Stimulated activated CD8-positive, alpha-beta memory T cell treated with anti-CD3 and anti-CD28 coated beads, Interleukin-15, amount 100 ng/mL, for 1 hour (primary cell): ENCODE data around the gene HLA-DOB.

Experiments used
- DNase-seq: peaks from one replicate; pipeline ENCODE4 v3.0.0-alpha.2; 2020; ENCODE audit warnings: low read depth

Gene HLA-DOB

DNA sequence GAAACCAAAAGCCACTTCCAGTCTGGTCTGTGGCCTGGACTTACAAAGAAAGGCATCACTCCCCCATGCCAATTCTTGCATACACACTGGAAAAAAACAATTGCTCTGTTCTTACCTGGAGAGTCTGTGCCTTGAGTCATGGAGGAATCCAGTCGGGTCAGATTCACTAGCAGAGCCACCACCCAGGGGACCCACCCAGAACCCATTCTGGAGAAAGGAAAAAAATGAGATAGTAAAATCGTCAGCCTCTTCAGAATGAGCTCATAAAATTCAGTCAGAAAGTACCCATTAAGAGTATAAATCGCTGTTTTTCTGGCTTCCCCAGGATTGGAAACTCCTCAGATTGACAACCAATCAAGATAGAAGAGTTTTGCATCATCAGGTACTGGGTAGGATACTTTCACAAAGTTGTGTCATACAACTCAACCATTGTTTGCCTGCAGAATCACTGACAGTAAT, at the start of gene HLA-DOB:
HLA-DOB (minus strand) TSS at position 257 of the 459 bp plus-strand sequence; CDS start at position 206, 51 bp downstream.
- DNase-seq: no peak

DNA sequence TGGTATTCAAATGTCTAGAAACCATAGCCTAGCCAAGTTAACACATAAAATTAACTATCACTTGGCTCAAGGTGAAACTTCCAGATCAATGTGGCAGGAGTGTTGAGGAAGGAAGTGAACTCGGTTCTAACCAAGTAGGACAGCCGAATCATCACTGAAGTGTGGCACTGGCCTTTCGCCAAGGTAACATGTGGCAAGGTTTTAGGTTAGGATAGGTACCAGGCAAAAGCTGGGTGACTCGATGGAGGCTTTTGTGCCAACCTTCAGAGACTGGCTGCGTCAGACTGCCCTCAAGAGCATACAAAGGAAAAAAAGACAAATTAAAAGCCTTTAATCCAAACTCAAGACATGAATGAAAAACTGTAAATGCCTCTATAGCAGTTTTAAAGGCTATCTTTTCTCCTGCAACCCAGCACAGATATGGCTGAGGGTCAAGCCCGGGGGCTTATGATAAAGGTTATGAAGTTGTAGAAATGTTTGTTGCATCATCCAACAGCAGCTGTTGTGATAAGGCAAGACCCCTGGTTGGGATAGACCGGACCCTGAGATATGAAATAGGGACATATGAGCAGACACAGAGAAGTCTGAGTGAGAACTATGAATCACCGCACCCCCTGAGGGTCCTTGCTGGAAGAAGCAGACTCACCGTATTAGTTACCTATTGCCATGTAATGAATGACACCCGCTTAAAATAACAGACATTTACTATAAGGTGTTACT, 49.1 kb upstream of the HLA-DOB start:
- DNase-seq: no peak

DNA sequence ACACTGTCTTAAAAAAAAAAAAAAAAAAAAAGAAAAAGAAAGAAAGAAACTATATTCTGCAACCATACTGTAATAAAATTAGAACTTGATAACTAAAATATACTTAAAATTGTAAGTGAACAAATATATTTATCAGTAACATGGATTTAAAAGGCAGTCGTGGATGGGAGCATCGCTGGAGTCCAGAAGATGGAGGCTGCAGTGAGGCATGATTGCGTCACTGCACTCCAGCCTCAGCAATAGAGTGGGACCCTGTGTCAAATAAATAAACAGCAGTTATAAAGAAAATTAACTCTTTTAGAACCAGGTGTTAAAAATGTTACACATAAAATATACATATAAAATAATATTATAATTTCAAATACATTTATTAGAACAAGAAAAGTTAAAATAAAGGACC, 45.9 kb upstream of the HLA-DOB start:
- no peak for DNase-seq

DNA sequence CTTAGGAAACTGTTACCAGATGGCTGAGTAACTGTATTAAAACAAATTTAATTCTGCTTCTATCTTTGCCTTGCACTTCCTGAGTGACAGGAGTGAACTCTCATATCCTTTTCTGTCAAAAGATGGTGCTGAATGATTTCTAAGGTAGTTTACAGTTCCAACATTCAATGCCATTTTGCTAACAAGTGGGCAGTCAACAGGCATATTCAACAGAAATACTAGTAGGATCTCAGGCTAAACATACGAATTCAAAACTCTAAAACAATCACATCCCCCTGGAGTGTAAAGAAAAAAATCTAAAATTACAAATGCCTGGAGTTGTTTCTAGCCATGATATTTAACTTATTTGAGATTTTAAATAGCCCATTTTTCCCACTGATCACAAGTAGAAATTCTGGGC, 43.9 kb upstream of the HLA-DOB start:
- no peak for DNase-seq

DNA sequence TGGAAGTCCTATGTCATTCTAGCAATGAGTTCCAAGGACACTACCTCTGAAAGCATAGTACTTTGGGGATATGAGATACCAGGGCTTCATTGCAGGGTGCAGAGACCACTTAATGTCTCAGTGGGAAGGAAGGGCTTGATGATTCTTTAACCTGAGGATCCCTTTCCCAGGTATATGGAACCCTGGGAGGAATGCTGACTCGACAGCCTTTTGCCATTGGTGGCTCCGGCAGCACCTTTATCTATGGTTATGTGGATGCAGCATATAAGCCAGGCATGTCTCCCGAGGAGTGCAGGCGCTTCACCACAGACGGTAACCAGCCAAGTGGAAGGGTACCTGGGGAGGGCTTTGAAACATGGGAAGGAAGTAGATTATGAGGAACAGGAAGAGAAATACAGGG, 41.4 kb upstream of the HLA-DOB start:
- DNase-seq: no peak

DNA sequence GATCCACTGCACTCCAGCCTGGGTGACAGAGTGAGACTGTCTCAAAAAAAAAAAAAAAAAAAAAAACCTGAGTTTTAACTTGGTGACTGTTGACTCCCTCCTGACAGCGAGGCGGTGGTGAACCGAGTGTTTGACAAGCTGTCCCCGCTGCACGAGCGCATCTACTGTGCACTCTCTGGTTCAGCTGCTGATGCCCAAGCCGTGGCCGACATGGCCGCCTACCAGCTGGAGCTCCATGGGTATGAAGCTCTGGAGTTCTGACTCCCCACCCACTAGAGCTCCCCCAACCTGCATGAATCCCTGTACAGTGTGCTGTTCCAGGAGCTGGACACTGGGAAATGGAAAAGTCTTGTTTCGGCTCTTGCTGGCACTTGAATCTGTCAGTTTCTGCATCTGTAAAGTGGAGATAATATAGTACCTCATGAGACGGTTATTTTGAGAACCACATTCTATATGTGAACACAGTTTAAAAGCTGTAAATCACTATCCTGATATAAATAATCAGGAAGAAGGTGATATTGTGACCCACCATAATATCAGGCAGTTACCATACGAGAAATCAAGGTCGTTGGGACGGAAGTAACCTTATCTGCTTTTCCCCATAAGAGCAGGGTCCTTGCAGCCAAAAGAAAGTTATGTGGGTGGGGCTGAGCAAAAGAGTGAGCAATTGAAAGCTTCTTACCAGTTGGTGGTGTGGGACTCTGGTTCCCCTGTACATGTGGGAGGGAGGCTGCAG, 40.5 kb upstream of the HLA-DOB start:
- DNase-seq: no peak

DNA sequence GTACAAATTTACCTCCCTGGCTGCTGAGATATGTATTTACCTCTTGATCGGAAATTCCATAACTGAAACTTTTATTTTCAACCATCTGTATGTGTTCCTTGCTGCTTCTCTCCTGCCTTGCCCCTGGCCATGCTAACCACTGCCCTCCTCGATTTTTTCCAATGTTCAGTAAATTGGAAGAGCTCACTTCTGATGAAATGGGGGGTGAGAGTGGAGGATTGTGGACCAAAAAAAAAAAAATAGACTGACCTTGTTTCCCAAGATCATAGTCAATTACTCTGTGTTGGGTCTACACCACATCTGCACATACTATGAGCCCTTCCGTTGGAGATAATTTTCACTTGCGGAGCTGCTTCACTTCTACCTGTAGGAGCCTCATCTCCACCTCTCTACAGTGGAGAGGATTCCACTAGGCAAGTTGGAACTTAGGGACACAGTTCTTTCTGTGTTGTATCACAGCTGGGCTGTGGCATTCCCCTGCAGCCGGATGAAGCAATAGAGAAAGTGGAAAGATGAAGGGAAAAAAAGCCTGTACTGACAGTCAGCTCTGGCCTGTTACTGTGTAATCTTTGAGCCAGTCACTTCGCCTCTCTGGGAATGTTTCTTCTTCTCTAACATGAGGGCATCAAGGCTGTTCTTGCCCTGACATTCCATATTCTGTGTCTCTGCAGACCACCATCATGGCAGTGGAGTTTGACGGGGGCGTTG, 38.8 kb upstream of the HLA-DOB start:
- DNase-seq: no peak

DNA sequence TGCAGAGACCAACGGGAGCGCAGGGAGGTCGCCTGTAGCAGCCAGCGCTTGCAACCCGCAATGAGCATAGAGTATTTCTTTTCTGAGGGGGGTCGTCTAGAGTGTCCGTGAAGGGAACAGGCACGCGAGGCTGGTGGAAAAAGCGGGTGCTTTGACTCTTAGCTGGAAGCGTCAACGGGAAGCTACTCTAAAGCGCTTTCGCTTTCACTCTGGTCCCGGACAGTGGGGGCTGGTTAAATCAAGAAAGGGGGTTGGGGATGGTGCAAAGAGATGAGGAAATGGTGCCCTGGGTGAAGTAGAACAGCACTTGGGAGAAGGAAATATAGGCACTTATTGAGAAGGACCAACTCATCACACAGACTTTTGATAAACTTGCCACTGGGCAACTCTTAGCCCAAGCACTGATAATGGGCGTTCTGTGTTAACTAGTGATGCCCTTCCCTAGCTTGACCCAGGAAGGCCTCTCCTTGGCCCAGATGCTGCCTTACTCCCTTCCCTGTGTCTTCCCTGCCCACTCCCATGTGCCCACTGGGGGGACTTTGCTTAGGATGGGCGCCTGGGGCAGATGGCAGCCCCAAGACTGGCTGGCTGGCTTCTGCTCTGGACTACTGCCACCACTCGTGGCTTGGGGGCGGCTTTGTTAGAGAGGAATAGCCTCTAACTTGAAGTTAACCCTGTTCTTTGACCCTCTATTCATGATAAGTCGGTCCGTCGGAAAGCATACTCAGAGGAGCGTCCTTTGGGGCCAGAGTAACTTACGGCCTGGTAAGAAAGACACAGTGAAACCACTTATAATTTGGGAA, 37.8 kb upstream of the HLA-DOB start:
- no peak for DNase-seq

DNA sequence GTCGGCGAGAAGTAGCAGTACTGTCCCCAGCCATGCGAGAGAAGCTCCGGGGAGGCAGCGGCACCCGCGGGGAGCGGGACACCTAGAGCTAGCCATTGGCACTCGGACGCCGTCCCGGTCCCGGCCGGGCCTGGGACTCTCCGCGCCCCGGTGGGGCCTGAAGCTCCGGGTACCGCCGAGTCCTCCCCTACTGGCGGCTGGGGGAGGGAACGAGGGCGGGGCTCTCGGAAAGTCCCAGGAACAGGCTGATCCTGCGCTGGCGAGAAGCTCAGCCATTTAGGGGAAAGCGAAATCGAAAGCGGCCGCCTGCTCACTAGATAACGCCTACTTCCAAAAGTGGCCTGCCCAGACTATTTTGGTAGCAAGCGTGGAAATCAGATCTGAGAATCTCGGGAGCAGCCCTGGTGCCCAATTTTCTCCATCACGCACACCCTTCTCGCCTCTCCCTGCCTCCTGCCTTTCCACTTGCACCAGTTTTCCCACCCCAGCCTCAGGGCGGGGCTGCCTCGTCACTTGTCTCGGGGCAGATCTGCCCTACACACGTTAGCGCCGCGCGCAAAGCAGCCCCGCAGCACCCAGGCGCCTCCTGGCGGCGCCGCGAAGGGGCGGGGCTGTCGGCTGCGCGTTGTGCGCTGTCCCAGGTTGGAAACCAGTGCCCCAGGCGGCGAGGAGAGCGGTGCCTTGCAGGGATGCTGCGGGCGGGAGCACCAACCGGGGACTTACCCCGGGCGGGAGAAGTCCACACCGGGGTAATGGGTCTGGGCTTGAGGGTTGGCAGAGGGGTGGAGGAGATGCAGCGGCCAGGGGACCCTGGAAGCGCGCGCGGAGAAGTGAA, 37.0 kb upstream of the HLA-DOB start, which contains the start of the genes PSMB9 and TAP1:
PSMB9 (plus strand) TSS at position 652 of the 835 bp plus-strand sequence; CDS start at position 690, 38 bp downstream.
TAP1 (minus strand) TSS at position 164 of the 835 bp plus-strand sequence; CDS start at position 96, 68 bp downstream.
- peak; percentile 90 for DNase-seq

DNA sequence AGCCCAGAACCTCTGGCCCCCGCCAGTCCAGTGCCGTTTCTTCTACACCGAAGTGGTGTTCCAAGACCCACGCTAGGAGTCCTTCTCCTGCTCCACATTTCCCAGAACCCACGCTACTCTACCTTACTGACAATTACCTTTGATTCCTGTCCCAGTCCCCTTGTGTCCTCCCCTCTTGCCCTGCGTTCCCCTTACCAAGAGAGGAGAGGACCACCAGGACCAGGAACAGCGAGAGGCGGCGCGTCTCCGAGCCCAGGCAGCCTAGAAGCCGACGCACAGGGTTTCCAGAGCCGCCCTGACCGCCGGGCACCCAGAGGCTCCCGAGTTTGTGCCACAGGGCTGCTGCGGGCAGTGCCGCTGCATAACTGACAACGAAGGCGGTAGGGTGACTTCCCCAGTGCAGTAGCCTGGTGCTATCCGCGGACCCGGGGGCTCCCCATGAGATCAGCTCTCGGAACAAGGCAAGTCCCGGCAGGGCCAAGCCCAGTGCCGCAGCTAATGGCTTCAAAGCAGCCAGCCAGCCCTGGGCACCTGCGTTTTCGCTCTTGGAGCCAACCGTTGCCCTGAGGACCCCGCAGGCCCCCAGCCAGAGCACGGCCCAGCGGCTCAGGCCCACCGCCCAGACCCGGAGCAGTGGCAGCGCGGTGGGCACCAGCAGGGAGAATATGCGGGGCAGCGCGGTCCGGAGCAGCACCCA, 36.2 kb upstream of the HLA-DOB start:
- no peak for DNase-seq

DNA sequence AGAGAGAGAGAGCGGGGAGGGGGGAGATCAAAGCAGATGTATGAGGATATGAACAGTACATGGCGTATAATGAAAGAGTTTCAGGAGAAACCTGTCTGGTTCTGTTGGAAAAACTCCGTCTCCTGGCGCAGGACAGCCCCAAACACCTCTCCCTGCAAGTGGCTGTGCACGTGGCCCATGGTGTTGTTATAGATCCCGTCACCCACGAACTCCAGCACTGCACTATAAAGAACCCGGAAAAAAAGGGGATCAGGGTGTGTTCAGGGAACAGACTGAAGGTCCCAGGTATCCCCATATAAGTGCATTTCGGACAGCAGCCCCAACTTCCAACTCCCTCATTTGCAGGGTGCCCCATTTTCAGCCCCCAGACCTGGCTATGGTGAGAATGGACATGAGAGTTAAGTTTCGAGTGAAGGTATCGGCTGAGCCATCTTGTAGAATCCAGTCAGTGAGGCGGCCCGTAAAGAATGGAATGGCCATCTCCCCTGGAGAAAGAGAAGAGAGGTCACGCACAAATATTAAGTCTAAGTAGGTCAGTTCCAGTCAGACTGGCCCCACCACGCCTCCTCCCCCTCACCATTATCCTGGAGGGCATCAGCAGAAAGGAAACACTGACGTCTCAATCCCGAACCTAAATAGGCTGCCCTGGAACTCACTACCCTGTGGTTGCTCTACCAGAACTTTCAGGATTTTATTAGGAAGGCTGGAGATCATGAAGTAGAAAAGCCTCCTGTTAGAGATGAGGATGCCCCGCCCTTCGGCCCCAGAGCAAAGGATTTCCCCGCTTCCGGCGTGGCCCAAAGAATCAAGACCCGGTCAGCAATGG, 35.4 kb upstream of the HLA-DOB start:
- no peak for DNase-seq

DNA sequence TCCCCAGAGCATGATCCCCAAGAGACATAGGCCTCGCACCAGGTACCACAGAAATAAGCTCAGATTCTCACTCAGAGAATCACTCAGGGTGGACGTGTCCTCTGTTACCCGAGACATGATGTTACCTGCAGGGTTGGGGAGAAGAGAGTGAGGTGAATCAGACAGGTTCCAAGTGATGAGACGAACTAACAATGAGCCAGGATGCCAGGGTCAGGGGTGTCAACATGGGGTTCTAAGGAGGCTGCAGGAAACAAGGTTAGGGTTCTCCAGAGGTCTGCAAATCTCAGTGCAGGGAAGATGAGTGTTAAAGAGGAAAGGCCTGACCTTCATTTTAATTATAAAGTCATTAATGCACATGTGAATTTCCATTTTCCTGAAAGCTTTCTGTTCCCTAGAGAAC, 34.2 kb upstream of the HLA-DOB start:
- no peak for DNase-seq

DNA sequence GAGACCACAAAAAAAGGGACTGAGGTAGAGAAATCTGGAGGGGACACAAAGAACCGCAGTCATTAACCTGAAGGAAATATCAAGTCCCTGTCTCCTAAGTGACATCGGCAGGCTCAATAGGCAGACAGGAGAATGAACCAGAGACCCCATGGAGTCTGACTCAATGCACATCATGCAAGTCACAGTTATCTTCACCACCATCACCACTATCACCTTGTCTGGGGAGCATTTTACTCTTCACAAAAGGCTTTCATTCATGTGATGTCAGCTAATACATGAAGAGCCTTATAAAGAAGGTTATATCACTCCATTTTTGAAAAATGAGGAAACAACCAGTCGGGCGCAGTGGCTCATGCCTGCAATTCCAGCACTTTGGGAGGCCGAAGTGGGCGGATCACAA, 32.3 kb upstream of the HLA-DOB start:
- DNase-seq: no peak

DNA sequence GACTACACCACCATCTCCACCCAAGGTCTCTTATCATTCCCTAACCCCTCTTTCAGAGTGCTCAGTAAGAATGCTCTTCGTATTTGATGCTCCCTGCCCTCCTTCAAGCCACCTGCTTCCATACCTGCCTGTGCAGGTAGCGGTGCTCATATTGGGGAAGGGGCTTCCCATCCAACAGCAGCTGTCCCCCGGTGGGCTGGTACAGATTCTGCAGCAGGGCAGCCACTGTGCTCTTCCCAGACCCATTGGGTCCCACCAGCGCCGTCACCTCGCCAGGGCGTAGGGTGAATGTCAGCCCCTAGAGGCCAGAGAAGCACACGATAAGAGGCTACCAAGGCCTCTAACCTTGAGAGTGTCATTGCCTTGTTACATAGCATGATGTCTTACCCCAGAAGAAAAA, 31.0 kb upstream of the HLA-DOB start:
- DNase-seq: no peak

DNA sequence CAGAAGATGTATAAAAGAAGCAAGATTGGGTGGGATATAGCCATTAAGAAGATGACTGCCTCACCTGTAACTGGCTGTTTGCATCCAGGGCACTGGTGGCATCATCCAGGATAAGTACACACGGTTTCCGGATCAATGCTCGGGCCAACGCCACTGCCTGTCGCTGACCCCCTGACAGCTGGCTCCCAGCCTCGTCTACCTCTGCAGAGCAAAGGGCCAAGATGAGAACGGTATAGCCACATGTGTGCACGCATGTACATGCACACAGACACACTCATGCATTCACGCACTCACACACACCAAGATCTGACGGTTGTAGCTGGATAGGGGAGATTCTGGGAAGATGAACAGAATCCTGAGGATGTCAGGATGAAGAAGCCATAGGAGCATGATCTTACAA, 30.2 kb upstream of the HLA-DOB start:
- DNase-seq: no peak

DNA sequence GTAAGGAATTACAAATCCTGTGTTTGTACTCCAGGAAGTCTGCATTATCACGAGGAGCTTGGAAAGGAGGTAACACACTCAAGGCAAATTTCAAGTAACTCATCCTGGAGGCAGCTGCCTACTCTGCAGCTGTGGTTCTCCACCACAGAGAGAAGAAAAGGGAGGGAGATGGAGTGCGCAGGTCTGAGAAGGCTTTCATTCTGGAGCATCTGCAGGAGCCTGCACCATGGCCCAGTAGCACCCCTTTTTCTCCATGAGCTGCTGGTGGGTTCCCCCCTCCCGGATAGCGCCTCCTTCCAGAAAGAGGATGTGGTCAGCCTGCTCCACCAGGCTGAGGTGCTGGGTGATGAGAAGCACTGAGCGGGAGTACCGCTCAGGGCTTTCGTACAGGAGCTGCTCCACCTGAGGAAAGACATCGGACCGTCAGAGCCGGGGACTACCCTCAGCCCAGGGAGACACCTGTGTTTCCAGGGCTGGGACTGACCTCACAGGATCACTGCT, 28.6 kb upstream of the HLA-DOB start:
- no peak for DNase-seq

DNA sequence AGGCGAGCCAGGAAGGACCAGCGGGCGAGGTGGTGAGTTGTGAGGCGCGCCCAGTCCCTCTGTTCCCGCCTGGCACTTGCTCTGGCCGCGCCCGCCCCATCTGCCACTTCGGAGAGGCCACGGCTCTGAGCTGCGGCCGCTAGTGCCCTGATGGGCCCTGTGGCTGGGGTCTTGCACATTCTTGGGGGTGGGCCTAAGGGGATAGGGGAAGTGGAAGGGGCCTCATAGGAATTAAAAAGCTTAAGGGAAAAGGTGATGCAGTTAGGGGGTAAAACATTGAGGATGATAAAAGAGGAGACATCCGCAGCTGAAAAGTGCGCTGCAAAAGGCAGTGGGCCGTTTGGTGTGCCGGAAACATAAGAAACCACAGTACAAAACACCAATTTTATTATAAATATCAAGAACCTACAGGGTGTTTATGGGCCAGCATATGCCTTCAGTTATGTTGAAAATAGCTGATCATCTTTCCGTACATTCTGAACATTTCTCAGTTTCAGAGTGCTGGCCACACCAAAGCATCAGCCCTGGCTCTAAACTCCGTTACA, 28.1 kb upstream of the HLA-DOB start:
- DNase-seq: no peak

DNA sequence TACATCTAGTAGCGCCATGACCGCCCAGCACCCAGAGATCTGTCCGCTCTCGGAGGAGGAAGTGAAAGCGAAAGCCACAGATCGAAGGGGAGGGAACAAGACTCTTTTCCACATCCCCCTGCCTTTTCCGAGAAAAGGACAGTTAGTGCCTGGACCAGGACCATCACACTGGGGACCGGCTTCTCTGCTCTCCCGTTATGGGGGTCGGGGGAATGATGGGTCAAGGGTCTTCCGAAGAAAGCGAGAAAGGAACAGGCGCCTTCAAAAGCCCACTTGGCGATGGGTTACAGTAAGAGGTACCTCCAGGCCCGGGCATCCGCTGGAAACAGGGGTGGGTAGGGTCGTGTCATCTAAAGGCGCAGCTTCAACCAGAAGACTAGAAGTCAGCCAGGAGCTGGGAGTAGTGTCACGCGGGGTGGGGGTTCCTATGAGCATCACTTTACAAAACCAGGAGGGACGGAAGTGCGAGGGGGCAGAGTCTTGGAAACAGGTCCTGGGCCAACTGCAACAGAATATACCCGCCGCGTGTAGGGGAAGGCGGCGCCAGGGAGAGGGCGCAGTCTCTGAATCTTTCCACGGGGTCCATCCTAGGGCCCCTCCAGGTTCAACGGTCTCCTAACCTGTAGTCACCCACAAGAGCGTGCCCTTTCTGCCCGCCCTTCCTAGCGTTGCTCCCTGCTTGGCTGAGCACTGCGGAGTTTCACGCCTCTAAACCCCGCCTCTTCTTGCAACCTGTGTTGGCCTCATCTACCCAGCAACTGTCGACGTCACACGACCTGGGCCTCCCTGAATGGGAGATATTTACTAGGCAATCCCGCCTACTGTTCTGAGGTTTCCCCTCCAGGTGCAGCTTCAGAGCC, 27.4 kb upstream of the HLA-DOB start, which contains the start of gene PSMB8:
PSMB8 (minus strand) TSS at position 69 of the 860 bp plus-strand sequence; CDS start at position 18, 51 bp downstream.
- peak; percentile 99 for DNase-seq
